HG02981 (cell line): ENCODE measurements around the gene WFS1.

Experiments
- ATAC-seq: cut with Tn5 transposase; IDR thresholded peaks from one replicate; pipeline ENCODE4 v1.9.1; 2021; ENCODE audit warnings: mild to moderate bottlenecking, moderate library complexity; ENCODE audit not compliant: unreplicated experiment

Gene WFS1

GRCh38 chr4:6298035-6298434, 28.4 kb downstream of the WFS1 start:
- no peak for ATAC-seq

- ATAC-seq, result no peak
Observed at GRCh38 chr4:6298852-6299251, 29.2 kb downstream of the WFS1 start.

GRCh38 chr4:6299875-6300274, 30.2 kb downstream of the WFS1 start:
- no peak for ATAC-seq

GRCh38 chr4:6300359-6300758, 30.7 kb downstream of the WFS1 start:
- no peak for ATAC-seq

GRCh38 chr4:6301051-6301731, 31.5 kb downstream of the WFS1 start:
- no peak for ATAC-seq

- no peak for ATAC-seq
Observed at GRCh38 chr4:6301732-6302442, 32.2 kb downstream of the WFS1 start.

- no peak for ATAC-seq
Observed at GRCh38 chr4:6302869-6303268, 33.2 kb downstream of the WFS1 start.

GRCh38 chr4:6303943-6304342, 34.3 kb downstream of the WFS1 start:
- ATAC-seq, result no peak

- no peak for ATAC-seq
Observed at GRCh38 chr4:6306299-6306698, 36.6 kb downstream of the WFS1 start.

- no peak for ATAC-seq
Observed at GRCh38 chr4:6307230-6307629, 37.6 kb downstream of the WFS1 start.

- no peak for ATAC-seq
Observed at GRCh38 chr4:6307891-6308290, 38.2 kb downstream of the WFS1 start.

- no peak for ATAC-seq
Observed at GRCh38 chr4:6308899-6309643, 39.4 kb downstream of the WFS1 start.

GRCh38 chr4:6309777-6310176, 40.1 kb downstream of the WFS1 start:
- no peak for ATAC-seq

- ATAC-seq, result no peak
Observed at GRCh38 chr4:6313216-6313615, 43.6 kb downstream of the WFS1 start.

GRCh38 chr4:6316461-6317003, 46.9 kb downstream of the WFS1 start:
- no peak for ATAC-seq

- no peak for ATAC-seq
Observed at GRCh38 chr4:6318206-6318605, 48.6 kb downstream of the WFS1 start.

- ATAC-seq, result no peak
Observed at GRCh38 chr4:6319530-6320150, 50.0 kb downstream of the WFS1 start.

- no peak for ATAC-seq
Observed at GRCh38 chr4:6320663-6321062, 51.0 kb downstream of the WFS1 start.

- ATAC-seq, result no peak
Observed at GRCh38 chr4:6321361-6321760, 51.7 kb downstream of the WFS1 start.

GRCh38 chr4:6322067-6322760, 52.6 kb downstream of the WFS1 start:
- ATAC-seq, result no peak
